WTC11 (cell line): Measurements from ENCODE around the gene IPP.

ENCODE experiments used
- CREB1 ChIP-seq: sonication (generic); formaldehyde crosslinking; IDR thresholded peaks from 2 replicates; pipeline ENCODE4 v1.8.0; 2023; ENCODE audit warnings: mild to moderate bottlenecking, missing genetic modification reagents
- CTCF ChIP-seq: fragments of 200-600 bp; IDR thresholded peaks from 2 replicates; pipeline ENCODE4 v1.8.0; 2022; ENCODE audit warnings: antibody characterized with exemption
- E2F4 ChIP-seq: sonication (generic); formaldehyde crosslinking; IDR thresholded peaks from 2 replicates; pipeline ENCODE4 v1.8.1; 2022; ENCODE audit warnings: low read depth, mild to moderate bottlenecking, moderate library complexity, missing genetic modification reagents, borderline replicate concordance
- PREB ChIP-seq: sonication (generic); formaldehyde crosslinking; IDR thresholded peaks from 2 replicates; pipeline ENCODE4 v1.8.1; 2022; ENCODE audit warnings: mild to moderate bottlenecking, missing genetic modification reagents, moderate library complexity, borderline replicate concordance
- TP53 ChIP-seq: sonication (generic); formaldehyde crosslinking; IDR thresholded peaks from 2 replicates; pipeline ENCODE4 v1.8.1; 2023; ENCODE audit warnings: mild to moderate bottlenecking, missing genetic modification reagents
- ZBTB21 ChIP-seq: sonication (generic); formaldehyde crosslinking; IDR thresholded peaks from 2 replicates; pipeline ENCODE4 v1.8.1; 2023; ENCODE audit warnings: mild to moderate bottlenecking, missing genetic modification reagents, borderline replicate concordance
- ZNF232 ChIP-seq: sonication (generic); formaldehyde crosslinking; IDR thresholded peaks from 2 replicates; pipeline ENCODE4 v1.8.0; 2022; ENCODE audit warnings: mild to moderate bottlenecking, missing genetic modification reagents
- ZNF263 ChIP-seq: sonication (generic); formaldehyde crosslinking; IDR thresholded peaks from 2 replicates; pipeline ENCODE4 v1.8.1; 2022; ENCODE audit warnings: low read depth, mild to moderate bottlenecking, moderate library complexity, missing genetic modification reagents

GRCh38 chr1:45750298-45751038, at the start of gene IPP:
- TF ChIP-seq TP53 (no peak), E2F4 (CRISPR knock-in tag) (no peak), ZBTB21 (CRISPR knock-in tag) (no peak), CREB1 (CRISPR knock-in tag) (peak; percentile 47; the same call in 1 of the 2 replicates), PREB (CRISPR knock-in tag) (0 out of 2 replicates have a peak, but pooled peaks have one; percentile 10), CTCF (no peak), ZNF263 (no peak), ZNF232 (CRISPR knock-in tag) (0 out of 2 replicates have a peak, but pooled peaks have one; percentile 49)
